ENCODE results near the gene KCNN3.
A peak's percentile ranks its signal among the peaks of the same experiment; 100 is the strongest.

The KCNN3 gene

DNA sequence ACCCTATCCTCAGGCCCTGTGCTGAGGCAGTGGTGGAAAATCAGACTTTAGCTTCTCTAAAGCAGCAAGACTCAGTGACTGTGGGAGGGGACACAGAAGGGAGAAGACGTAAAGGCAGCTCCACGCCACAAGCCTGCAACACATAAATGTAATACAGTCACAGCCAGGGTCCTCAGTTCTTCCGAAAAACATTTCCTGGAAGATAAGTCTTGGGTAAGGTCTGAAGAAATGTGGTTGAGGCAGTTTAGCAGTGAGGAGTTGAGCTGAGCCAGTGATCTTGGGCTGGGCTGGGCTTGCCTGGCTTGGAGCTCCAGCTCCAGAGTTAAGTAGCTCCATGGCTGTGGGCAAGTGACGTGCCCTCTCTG is 134.3 kb downstream of the KCNN3 start:
- no peak overlapping the region for H3K4me3 ChIP-seq (ENCODE audit: low read depth, low read length)
- DNase-seq (ENCODE audit: low read depth) = no peak
- TF ChIP-seq, protein P1, sequence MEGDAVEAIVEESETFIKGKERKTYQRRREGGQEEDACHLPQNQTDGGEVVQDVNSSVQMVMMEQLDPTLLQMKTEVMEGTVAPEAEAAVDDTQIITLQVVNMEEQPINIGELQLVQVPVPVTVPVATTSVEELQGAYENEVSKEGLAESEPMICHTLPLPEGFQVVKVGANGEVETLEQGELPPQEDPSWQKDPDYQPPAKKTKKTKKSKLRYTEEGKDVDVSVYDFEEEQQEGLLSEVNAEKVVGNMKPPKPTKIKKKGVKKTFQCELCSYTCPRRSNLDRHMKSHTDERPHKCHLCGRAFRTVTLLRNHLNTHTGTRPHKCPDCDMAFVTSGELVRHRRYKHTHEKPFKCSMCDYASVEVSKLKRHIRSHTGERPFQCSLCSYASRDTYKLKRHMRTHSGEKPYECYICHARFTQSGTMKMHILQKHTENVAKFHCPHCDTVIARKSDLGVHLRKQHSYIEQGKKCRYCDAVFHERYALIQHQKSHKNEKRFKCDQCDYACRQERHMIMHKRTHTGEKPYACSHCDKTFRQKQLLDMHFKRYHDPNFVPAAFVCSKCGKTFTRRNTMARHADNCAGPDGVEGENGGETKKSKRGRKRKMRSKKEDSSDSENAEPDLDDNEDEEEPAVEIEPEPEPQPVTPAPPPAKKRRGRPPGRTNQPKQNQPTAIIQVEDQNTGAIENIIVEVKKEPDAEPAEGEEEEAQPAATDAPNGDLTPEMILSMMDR (conservative IDR thresholded peaks at IDR 0.05; ENCODE audit: low read depth, low read length) = no peak

DNA sequence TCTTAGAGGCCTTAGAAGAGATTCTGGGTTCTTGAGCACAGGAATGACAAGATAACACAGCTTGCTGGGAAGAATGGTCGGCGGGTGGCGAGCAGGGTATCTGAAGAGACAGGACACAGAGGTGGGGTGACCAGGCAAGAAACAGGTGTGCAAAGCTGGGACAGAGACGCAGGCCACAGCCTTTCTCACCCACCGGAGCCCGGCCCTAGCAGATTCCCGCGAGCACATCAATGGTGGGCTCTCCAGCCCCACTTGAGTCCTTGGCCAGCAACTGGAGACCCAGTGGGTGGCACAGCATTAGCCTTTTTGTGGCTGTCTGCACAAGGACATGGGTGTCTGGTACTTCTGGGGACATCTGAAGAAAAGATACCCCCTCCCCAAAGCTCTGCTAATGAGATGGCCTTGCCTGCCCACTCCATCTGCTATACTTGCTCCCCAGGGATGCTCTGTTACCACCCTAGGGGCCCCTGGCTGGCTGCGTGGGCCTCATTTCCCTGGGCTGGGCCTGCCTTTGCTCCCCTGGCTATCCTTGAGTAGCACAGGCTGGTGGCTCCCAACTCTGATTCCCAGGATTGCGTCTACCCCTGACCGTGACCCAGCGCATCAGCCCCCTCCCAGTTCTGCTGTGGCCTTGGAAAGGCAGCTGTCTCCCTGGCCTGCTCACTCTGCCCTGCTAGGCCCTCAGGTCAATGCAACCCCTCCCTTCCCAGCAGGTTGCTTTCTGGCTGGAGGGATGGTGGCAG is 134.8 kb downstream of the KCNN3 start:
- TF ChIP-seq, protein P1 (conservative IDR thresholded peaks at IDR 0.05; ENCODE audit: low read depth, low read length) = no peak
- H3K4me3 ChIP-seq (ENCODE audit: low read depth, low read length) = no peak overlapping the region
- DNase-seq (ENCODE audit: low read depth) = no peak

DNA sequence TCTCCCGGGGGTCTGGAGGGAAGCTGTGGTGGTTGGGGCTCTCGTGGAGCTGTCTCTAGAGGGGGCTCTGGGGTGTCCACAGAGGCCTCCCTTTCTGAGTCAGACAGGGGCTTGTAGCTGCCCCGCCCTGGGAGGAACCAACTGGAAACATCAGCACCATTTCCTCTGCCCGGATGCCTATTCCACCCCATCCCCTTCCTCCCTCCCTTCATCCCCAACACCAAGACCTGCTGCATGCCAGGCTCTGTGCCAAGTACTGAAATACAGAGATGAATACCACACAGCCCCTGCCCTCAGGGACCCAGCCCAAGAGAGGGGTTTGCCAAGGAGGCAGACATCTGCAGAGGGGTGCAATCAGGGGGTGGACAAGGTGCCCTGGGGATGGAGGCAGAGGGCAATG is 136.5 kb downstream of the KCNN3 start:
- H3K4me3 ChIP-seq (ENCODE audit: low read depth, low read length) = no peak overlapping the region
- no peak for DNase-seq (ENCODE audit: low read depth)
- TF ChIP-seq, protein P1 (conservative IDR thresholded peaks at IDR 0.05; ENCODE audit: low read depth, low read length) = no peak

DNA sequence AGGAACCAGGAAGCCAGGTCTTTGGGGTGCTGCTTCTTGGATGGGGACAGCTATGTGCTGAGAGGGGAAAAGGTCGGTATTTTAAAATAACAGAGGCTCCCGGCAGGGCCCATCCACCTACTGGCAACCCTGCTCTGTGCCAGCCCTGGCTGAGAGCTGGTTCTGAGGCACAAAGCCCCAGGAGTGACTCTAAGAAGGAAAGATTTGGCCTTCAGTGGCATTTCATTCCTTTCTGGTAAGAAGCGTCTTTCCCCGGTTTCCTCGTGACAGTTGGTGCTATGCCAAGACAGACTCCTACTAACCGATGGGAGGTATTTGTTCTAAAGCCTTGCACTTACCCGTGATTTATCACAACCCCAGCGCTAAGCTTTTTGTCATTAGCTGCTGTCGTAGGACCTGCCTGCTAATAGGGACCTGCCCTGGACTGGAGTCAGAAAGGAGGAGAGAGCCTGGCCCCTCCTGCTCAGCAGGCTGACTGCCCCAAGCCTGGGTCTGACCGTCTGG is 139.0 kb downstream of the KCNN3 start:
- peak; percentile 84 for DNase-seq (ENCODE audit: low read depth)
- TF ChIP-seq, protein P1 (conservative IDR thresholded peaks at IDR 0.05; ENCODE audit: low read depth, low read length) = no peak
- H3K4me3 ChIP-seq (ENCODE audit: low read depth, low read length) = no peak overlapping the region

DNA sequence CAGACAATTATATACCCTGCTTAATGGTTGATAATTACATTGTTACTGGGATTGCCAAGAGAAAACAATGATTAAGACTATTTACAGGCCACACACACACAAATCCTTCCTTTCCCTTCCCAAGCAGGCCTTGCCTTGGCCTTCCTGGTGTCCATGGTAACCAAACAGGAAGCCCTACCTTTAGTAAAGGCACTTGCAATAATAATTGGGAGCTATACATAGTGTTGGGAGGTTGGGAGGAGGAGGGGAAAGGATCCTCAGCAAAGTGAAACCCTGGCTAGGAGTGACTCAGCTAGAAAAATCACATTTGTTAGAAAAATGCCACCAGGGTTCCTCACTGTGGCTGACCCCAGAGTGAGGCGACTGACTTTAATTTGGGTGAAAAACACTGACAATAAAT is 139.8 kb downstream of the KCNN3 start:
- H3K4me3 ChIP-seq (ENCODE audit: low read depth, low read length) = no peak overlapping the region
- TF ChIP-seq, protein P1 (conservative IDR thresholded peaks at IDR 0.05; ENCODE audit: low read depth, low read length) = no peak
- DNase-seq (ENCODE audit: low read depth) = peak; percentile 60

DNA sequence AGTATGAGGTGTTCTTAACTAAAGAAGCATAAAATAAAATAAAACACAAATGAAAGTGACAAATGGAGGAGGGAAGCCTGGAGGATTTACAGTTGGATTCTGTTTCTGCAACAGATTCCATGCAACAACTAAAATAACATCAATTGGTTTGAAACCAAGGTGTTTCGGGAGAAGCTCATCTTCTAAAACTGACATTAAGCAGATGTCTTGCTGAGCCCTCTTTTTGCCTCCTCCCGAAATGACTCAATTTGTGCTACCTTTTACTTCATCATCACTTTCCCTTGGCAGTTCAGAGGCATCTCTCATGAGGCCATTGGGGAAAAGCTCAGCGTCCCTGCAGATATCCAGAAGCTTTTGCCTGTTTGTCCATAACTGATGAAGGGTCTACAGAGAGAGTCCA is 140.5 kb downstream of the KCNN3 start:
- H3K4me3 ChIP-seq (ENCODE audit: low read depth, low read length) = no peak overlapping the region
- no peak for DNase-seq (ENCODE audit: low read depth)
- TF ChIP-seq, protein P1 (conservative IDR thresholded peaks at IDR 0.05; ENCODE audit: low read depth, low read length) = no peak

DNA sequence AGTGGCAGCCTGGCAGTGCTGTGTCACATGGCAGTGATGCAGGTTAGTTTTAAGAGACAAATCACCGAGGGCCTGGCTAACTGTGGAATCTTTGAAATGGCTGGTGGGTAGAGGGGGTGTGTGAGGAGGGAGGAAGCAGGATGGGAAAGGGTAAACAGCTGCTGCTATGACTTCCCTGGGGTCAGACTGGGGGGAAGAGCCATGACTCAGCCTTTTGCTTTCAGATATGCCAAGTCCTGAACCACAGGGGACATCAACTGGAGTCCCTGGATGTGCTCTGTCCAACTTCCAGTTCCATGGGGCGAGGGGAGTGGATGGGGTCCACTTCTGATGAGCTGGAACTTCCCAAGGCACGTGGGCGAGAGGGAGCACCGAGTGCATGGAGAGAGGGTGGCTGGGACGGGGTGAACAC is 141.0 kb downstream of the KCNN3 start:
- DNase-seq (ENCODE audit: low read depth) = peak; percentile 50
- H3K4me3 ChIP-seq (ENCODE audit: low read depth, low read length) = no peak overlapping the region
- TF ChIP-seq, protein P1 (conservative IDR thresholded peaks at IDR 0.05; ENCODE audit: low read depth, low read length) = no peak

Data from choroid plexus epithelial cell (primary cell).